ENCODE results near the gene DNM2.

DNA sequence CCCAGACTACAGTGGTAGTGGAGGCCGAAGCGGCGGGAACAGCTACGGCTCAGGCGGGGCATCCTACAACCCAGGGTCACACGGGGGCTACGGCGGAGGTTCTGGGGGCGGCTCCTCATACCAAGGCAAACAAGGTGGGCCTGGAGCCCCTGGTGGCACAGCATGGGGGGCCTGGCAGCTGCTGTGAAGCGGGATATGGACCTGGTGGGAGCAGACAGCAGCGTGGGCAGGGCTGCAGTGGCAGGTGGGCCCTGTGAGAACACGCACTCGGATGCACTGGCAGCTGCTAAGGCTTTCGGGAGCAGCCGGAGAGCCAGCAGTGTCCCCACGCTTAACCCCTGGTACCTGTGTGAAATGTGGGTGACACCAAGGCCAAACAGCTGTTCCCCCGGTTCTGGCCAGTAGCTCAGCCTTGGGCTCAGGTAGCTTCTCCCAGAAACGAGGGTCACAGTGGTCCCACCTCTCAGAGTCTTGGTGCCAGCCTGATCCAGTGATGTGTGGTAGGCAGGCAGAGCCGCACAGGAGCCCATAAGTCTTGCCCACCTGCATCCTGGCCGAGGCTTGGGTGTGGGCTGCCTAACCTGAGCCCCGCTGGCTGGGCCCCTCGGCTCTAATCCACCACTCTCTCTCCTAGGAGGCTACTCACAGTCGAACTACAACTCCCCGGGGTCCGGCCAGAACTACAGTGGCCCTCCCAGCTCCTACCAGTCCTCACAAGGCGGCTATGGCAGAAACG, 29.2 kb upstream of the DNM2 start:
- TF ChIP-seq ZNF512 (CRISPR knock-in tag; IDR thresholded peaks at IDR 0.05; ENCODE audit: borderline replicate concordance) (no peak), CTCF (IDR thresholded peaks at IDR 0.05) (no peak), TEAD4 (CRISPR knock-in tag; IDR thresholded peaks at IDR 0.05) (no peak), SMAD4 (CRISPR knock-in tag; IDR thresholded peaks at IDR 0.05) (no peak), MLX (CRISPR knock-in tag; IDR thresholded peaks at IDR 0.05) (no peak), RORB (CRISPR knock-in tag; IDR thresholded peaks at IDR 0.05) (no peak), AFF4 (CRISPR knock-in tag; IDR thresholded peaks at IDR 0.05; ENCODE audit: borderline replicate concordance) (no peak), MAX (CRISPR knock-in tag; IDR thresholded peaks at IDR 0.05) (no peak), USF2 (CRISPR knock-in tag; IDR thresholded peaks at IDR 0.05) (no peak), USF1 (CRISPR knock-in tag; IDR thresholded peaks at IDR 0.05) (no peak), ZBTB21 (CRISPR knock-in tag; IDR thresholded peaks at IDR 0.05; ENCODE audit: borderline replicate concordance) (no peak), RELA (CRISPR knock-in tag; IDR thresholded peaks at IDR 0.05; ENCODE audit: borderline replicate concordance) (no peak)
- TF ChIP-seq, protein P1, sequence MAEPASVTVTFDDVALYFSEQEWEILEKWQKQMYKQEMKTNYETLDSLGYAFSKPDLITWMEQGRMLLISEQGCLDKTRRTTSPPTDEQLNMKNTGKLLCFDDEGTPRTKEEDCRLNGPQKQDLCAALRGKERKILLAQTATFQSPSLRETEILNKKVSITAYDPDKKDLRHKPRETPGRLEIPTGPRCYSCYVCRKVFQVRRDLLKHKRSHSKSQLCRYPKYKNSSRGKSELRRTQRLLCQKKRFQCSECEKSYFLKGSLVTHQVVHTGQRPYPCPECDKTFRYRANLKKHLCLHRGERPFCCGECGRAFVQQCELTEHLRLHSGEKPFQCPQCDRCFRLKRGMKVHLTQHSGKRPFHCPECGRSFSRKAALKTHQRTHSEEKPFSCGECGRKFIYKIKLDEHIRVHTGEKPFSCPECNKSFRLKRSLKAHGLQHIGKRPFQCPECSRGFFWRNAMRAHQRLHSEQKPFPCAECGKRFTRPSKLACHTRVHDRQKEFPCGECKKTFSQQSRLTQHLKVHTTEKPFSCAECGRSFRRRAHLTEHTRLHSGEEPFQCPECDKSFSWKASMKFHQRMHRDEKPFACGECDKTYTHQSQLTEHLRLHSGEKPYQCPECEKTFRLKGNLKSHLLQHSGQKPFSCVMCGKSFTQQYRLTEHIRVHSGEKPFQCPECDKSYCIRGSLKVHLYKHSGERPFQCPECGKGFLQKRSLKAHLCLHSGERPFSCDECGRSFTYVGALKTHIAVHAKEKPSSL (CRISPR knock-in tag; conservative IDR thresholded peaks at IDR 0.05), result no peak
- TF ChIP-seq, protein P2, sequence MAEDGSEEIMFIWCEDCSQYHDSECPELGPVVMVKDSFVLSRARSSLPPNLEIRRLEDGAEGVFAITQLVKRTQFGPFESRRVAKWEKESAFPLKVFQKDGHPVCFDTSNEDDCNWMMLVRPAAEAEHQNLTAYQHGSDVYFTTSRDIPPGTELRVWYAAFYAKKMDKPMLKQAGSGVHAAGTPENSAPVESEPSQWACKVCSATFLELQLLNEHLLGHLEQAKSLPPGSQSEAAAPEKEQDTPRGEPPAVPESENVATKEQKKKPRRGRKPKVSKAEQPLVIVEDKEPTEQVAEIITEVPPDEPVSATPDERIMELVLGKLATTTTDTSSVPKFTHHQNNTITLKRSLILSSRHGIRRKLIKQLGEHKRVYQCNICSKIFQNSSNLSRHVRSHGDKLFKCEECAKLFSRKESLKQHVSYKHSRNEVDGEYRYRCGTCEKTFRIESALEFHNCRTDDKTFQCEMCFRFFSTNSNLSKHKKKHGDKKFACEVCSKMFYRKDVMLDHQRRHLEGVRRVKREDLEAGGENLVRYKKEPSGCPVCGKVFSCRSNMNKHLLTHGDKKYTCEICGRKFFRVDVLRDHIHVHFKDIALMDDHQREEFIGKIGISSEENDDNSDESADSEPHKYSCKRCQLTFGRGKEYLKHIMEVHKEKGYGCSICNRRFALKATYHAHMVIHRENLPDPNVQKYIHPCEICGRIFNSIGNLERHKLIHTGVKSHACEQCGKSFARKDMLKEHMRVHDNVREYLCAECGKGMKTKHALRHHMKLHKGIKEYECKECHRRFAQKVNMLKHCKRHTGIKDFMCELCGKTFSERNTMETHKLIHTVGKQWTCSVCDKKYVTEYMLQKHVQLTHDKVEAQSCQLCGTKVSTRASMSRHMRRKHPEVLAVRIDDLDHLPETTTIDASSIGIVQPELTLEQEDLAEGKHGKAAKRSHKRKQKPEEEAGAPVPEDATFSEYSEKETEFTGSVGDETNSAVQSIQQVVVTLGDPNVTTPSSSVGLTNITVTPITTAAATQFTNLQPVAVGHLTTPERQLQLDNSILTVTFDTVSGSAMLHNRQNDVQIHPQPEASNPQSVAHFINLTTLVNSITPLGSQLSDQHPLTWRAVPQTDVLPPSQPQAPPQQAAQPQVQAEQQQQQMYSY (CRISPR knock-in tag; IDR thresholded peaks at IDR 0.05), result no peak

Data from WTC11 (cell line).